ENCODE measurements around the gene ATG9B. TPM values are rescaled to one million over a fixed set of nuclear protein-coding genes. Genes with fewer than 3 reads are reported as not detected.
A peak's percentile ranks its signal among the peaks of the same experiment; 100 is the strongest.

The ATG9B gene
- total and polyA plus RNA-seq, 9 of the 15 experiments (the other 6 are each of a cell fraction or from before 2014, with no cell fraction given) = 0.29 to 8.0 (median 2.1) TPM

- peak; percentile 45; the same call in 1 of the 2 replicates for TF ChIP-seq USF1 (CRISPR knock-in tag; IDR thresholded peaks at IDR 0.05)
- no peak for TF ChIP-seq HCFC1 (IDR thresholded peaks at IDR 0.05; ENCODE audit: low read depth, low read length)
- no peak for TF ChIP-seq FOS (IDR thresholded peaks at IDR 0.05; ENCODE audit: extremely low read depth, insufficient read length)
- TF ChIP-seq CEBPG (CRISPR knock-in tag; IDR thresholded peaks at IDR 0.05) = no peak; the same call in 1 of the 2 replicates
- no peak for TF ChIP-seq CEBPG (tag; conservative IDR thresholded peaks at IDR 0.05 in 1 of 2, IDR thresholded peaks at IDR 0.05 in 1 of 2)
- no peak for TF ChIP-seq TEAD2 (tag; IDR thresholded peaks at IDR 0.05)
- no peak for TF ChIP-seq CCAR2 (IDR thresholded peaks at IDR 0.05; ENCODE audit: low read depth, low read length)
- TF ChIP-seq ZC3H8 (IDR thresholded peaks at IDR 0.05) = no peak
- TF ChIP-seq, protein P1, sequence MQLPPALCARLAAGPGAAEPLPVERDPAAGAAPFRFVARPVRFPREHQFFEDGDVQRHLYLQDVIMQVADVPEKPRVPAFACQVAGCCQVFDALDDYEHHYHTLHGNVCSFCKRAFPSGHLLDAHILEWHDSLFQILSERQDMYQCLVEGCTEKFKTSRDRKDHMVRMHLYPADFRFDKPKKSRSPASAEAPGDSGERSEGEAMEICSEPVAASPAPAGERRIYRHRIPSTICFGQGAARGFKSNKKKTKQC (CRISPR knock-in tag; IDR thresholded peaks at IDR 0.05) = 0 out of 2 replicates have a peak, but pooled peaks have one; percentile 24
- TF ChIP-seq HDAC3 (IDR thresholded peaks at IDR 0.05; ENCODE audit: borderline replicate concordance, partially characterized antibody) = no peak
- TF ChIP-seq POLR2B (IDR thresholded peaks at IDR 0.05; ENCODE audit: low read depth, partially characterized antibody) = no peak
- no peak for TF ChIP-seq NEUROD1 (IDR thresholded peaks at IDR 0.05; ENCODE audit: borderline replicate concordance, low read depth, low read length, partially characterized antibody)
- no peak for TF ChIP-seq EWSR1 (IDR thresholded peaks at IDR 0.05; ENCODE audit: borderline replicate concordance, low read depth, partially characterized antibody)
- no peak for TF ChIP-seq SMARCB1 (IDR thresholded peaks at IDR 0.05; ENCODE audit: insufficient read length, low read depth)
- no peak for TF ChIP-seq ASH1L (IDR thresholded peaks at IDR 0.05; ENCODE audit: borderline replicate concordance, low read depth, partially characterized antibody)
- no peak for TF ChIP-seq ZNF134 (CRISPR knock-in tag; conservative IDR thresholded peaks at IDR 0.05)
- TF ChIP-seq VEZF1 (CRISPR knock-in tag; IDR thresholded peaks at IDR 0.05) = peak; percentile 30; the same call in 1 of the 2 replicates
- no peak for TF ChIP-seq ZNF778 (CRISPR knock-in tag; IDR thresholded peaks at IDR 0.05)
- no peak for TF ChIP-seq ZNF561 (CRISPR knock-in tag; conservative IDR thresholded peaks at IDR 0.05)
- no peak for TF ChIP-seq MAFF (IDR thresholded peaks at IDR 0.05; ENCODE audit: low read length)
- no peak for TF ChIP-seq HNRNPLL (IDR thresholded peaks at IDR 0.05; ENCODE audit: low read depth, low read length, poor library complexity, severe bottlenecking)
- no peak for TF ChIP-seq GATAD2B (IDR thresholded peaks at IDR 0.05; ENCODE audit: borderline replicate concordance)
- no peak for TF ChIP-seq ZEB2 (IDR thresholded peaks at IDR 0.05)
- TF ChIP-seq BACH1 (tag; IDR thresholded peaks at IDR 0.05) = no peak
- no peak for TF ChIP-seq KDM4B (IDR thresholded peaks at IDR 0.05; ENCODE audit: borderline replicate concordance in 2 of 2, low read depth in 1 of 2)
Measured at GRCh38 chr7:150976529-150977381, 47.5 kb downstream of the ATG9B start (continued).
